DND-41 (cell line): ENCODE data around the gene DOLPP1.
"Not testable (repeated sequence)": the region's sequence is repeated elsewhere in the genome, so short reads cannot be mapped to it uniquely, and the experiment has no call there.

Experiments
- ATAC-seq: fragments of 200-7000 bp; cut with Tn5 transposase; 3 replicates; pipeline ENCODE4 v1.9.1; 2021; ENCODE audit warnings: low read depth; ENCODE audit not compliant: insufficient read depth
- DNase-seq: peaks from one replicate; pipeline ENCODE4 v3.0.0-alpha.2; 2020
- H2AFZ ChIP-seq: 2 replicates; pipeline ENCODE4 v1.6.0; 2012; ENCODE audit warnings: low read depth, low read length
- H3K27ac ChIP-seq: 2 replicates; pipeline ENCODE4 v1.5.1; 2012; ENCODE audit warnings: low read length, inconsistent platforms
- H3K27me3 ChIP-seq: fragments of 200-600 bp; sonication (generic); 2 replicates; pipeline ENCODE4 v1.6.0; 2012; ENCODE audit warnings: low read length, mild to moderate bottlenecking, inconsistent platforms; ENCODE audit not compliant: insufficient read depth, poor library complexity
- H3K36me3 ChIP-seq: 2 replicates; pipeline ENCODE4 v1.5.1; 2012; ENCODE audit warnings: low read length, inconsistent platforms; ENCODE audit not compliant: insufficient read depth
- H3K4me1 ChIP-seq: 2 replicates; pipeline ENCODE4 v1.5.1; 2012; ENCODE audit warnings: mild to moderate bottlenecking, low read length; ENCODE audit not compliant: insufficient read depth
- H3K4me2 ChIP-seq: 2 replicates; pipeline ENCODE4 v1.6.0; 2012; ENCODE audit warnings: mild to moderate bottlenecking, moderate library complexity, low read length, inconsistent platforms; ENCODE audit not compliant: insufficient read depth
- H3K4me3 ChIP-seq, 2 experiments: fragments of 200-600 bp in 1 of 2; shearing (Covaris generic) in 1 of 2; 2 replicates each; pipeline ENCODE4 v1.5.1; 2012 to 2016; ENCODE audit warnings: inconsistent platforms in 2 of 2, low read length in 2 of 2, mild to moderate bottlenecking in 2 of 2, low read depth in 1 of 2, moderate library complexity in 1 of 2
- H3K79me2 ChIP-seq: 2 replicates; pipeline ENCODE4 v1.6.0; 2012; ENCODE audit warnings: low read length, inconsistent platforms; ENCODE audit not compliant: insufficient read depth
- H3K9ac ChIP-seq: 2 replicates; pipeline ENCODE4 v1.6.0; 2012; ENCODE audit warnings: low read depth, mild to moderate bottlenecking, inconsistent platforms, low read length, moderate library complexity
- H3K9me3 ChIP-seq: 2 replicates; pipeline ENCODE4 v1.5.1; 2012; ENCODE audit warnings: low read length, moderate library complexity, mild to moderate bottlenecking, inconsistent platforms; ENCODE audit not compliant: insufficient read depth, severe bottlenecking
- H4K20me1 ChIP-seq: 2 replicates; pipeline ENCODE4 v1.6.0; 2012; ENCODE audit warnings: low read length; ENCODE audit not compliant: insufficient read depth
- EZH2 ChIP-seq: IDR thresholded peaks from 3 replicates; pipeline ENCODE4 v1.6.1; 2012; ENCODE audit warnings: borderline replicate concordance, low read depth, mild to moderate bottlenecking, moderate library complexity, low read length, inconsistent platforms; ENCODE audit not compliant: severe bottlenecking
- TF ChIP-seq, protein P1 (sequence below): IDR thresholded peaks from 2 replicates; pipeline ENCODE4 v1.5.1; 2012; ENCODE audit warnings: borderline replicate concordance, low read length, moderate library complexity, mild to moderate bottlenecking; ENCODE audit not compliant: poor library complexity, severe bottlenecking; ENCODE audit errors: extremely low read depth

Gene DOLPP1

DNA sequence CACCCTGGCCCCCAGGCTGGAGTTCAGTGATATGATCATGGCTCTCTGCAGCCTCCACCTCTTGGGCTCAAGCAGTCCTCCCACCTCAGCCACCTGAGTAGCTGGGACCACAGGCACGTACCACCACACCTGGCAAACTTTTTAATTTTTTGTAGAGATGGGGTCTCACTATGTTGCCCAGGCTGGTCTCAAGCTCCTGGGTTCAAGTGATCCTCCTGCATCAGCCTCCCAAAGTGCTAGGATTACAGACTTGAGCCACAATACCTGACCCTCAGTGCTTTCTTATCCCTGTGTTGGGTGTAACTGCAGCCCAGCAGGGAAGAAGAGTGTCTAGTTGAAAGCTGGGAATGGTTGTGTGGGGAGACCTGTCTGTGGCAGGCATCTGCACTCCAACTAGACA, 41.2 kb downstream of the DOLPP1 start:
- Histone ChIP-seq H3K27me3 (no peaks in the 10 kb centered on the region), H3K4me2 (no peak overlapping the region), H3K9ac (no peak overlapping the region), H3K27ac (no peak overlapping the region), H3K4me3 (no peak overlapping the region), H3K36me3 (peaks cover 57% of the 10 kb centered on the region), H3K79me2 (peaks cover 44% of the 10 kb centered on the region), H3K4me1 (no peaks in the 10 kb centered on the region), H4K20me1 (peaks cover 14% of the 10 kb centered on the region; the same call in 1 of the 2 replicates), H3K9me3 (no peaks in the 10 kb centered on the region), H2AFZ (no peak overlapping the region)
- ATAC-seq (no peak), DNase-seq (no peak)
- TF ChIP-seq EZH2 = no peak
- TF ChIP-seq, protein P1, sequence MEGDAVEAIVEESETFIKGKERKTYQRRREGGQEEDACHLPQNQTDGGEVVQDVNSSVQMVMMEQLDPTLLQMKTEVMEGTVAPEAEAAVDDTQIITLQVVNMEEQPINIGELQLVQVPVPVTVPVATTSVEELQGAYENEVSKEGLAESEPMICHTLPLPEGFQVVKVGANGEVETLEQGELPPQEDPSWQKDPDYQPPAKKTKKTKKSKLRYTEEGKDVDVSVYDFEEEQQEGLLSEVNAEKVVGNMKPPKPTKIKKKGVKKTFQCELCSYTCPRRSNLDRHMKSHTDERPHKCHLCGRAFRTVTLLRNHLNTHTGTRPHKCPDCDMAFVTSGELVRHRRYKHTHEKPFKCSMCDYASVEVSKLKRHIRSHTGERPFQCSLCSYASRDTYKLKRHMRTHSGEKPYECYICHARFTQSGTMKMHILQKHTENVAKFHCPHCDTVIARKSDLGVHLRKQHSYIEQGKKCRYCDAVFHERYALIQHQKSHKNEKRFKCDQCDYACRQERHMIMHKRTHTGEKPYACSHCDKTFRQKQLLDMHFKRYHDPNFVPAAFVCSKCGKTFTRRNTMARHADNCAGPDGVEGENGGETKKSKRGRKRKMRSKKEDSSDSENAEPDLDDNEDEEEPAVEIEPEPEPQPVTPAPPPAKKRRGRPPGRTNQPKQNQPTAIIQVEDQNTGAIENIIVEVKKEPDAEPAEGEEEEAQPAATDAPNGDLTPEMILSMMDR = no peak

DNA sequence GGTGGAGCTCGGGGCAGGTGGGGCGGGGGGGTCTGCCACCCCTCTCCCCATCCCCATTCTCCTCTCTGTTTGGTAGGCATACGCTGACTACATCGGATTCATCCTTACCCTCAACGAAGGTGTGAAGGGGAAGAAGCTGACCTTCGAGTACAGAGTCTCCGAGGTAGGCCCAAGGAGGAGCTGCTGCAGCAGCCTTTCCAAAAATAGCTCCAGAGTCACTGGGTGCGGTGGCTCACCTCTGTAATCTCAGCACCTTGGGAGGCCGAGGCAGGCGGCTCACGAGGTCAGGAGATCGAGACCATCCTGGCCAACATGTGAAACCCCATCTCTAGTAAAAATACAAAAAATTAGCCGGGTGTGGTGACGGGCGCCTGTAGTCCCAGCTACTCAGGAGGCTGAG, 42.1 kb downstream of the DOLPP1 start:
- H3K4me2 ChIP-seq, H3K27me3 ChIP-seq, H3K9me3 ChIP-seq, H2AFZ ChIP-seq, H3K4me1 ChIP-seq, DNase-seq, ATAC-seq, H3K27ac ChIP-seq, H3K9ac ChIP-seq, H3K4me3 ChIP-seq: not testable (repeated sequence)
- H3K79me2 ChIP-seq = peaks cover 35% of the 10 kb centered on the region
- H4K20me1 ChIP-seq = peaks cover 14% of the 10 kb centered on the region; the same call in 1 of the 2 replicates
- H3K36me3 ChIP-seq = peaks cover 66% of the 10 kb centered on the region

DNA sequence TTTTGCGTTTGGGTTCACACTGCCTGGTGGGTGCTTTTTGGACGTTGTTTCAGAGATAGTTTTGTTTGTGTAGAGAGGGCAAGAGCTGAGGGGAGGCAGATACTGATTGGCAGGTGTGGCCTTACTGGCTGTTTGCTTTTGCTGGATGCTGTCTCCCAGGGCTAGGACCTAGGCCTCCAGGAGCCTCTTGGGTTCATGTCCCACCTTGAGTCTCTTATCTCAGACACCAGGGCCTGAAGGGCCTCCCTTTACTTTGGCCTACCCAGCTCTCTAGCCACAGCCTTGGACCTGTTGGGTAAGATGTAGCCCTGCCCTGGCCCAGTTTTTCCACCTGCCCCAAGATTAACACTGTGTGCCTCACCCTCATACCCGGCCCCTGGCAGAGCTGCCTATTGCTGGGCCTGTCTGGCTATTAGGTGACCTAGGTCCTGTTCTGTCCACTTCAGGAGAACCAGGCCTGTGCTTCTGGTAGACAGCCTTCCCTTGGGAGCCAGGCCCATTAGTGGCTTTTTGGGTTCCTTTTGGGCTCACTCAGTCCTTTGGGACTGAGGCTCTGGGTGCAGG, 43.7 kb downstream of the DOLPP1 start:
- Histone ChIP-seq H2AFZ (no peak overlapping the region), H3K27ac (no peak overlapping the region), H3K9ac (no peak overlapping the region), H3K4me2 (no peak overlapping the region), H3K36me3 (peaks cover 72% of the 10 kb centered on the region), H3K9me3 (no peaks in the 10 kb centered on the region), H3K4me1 (no peaks in the 10 kb centered on the region), H3K79me2 (peaks cover 21% of the 10 kb centered on the region), H4K20me1 (peaks cover 14% of the 10 kb centered on the region; the same call in 1 of the 2 replicates), H3K27me3 (no peaks in the 10 kb centered on the region), H3K4me3 (no peak overlapping the region)
- no peak for TF ChIP-seq EZH2
- TF ChIP-seq, protein P1 = no peak
- ATAC-seq (no peak), DNase-seq (no peak)

DNA sequence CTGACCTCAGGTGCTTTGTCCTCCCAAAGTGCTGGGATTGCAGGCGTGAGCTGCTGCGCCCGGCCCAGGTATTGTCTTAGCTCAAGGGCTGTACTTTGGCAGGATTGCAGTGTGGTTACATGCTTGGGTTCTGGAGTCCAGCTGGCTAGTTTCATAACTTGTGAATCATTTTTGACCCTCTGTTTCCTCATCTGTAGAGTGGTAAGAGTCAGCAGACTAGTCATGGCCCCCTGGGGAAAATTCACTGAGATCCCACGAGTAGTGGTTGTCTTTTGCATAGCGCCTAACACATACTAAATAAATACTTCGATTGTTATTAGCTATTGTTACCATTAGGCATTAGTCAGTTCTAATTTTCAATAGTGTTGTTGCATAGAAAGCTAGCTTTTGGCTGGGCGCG, 44.6 kb downstream of the DOLPP1 start:
- peaks cover 17% of the 10 kb centered on the region for H3K79me2 ChIP-seq
- no peak for TF ChIP-seq EZH2
- TF ChIP-seq, protein P1 = no peak
- H3K27ac ChIP-seq = no peak overlapping the region
- peaks cover 78% of the 10 kb centered on the region for H3K36me3 ChIP-seq
- no peaks in the 10 kb centered on the region for H3K9me3 ChIP-seq
- no peaks in the 10 kb centered on the region for H3K4me1 ChIP-seq
- peaks cover 11% of the 10 kb centered on the region; the same call in 1 of the 2 replicates for H4K20me1 ChIP-seq
- no peaks in the 10 kb centered on the region for H3K27me3 ChIP-seq
- ATAC-seq (no peak), DNase-seq (no peak)
- no peak overlapping the region for H3K4me3 ChIP-seq
- no peak overlapping the region for H2AFZ ChIP-seq
- H3K9ac ChIP-seq = no peak overlapping the region
- H3K4me2 ChIP-seq = no peak overlapping the region
